HG02973 (cell line): Measurements from ENCODE around the gene CCDC191.

Experiments used
- ATAC-seq: cut with Tn5 transposase; IDR thresholded peaks from one replicate; pipeline ENCODE4 v1.9.1; 2021; ENCODE audit warnings: moderate library complexity; ENCODE audit not compliant: unreplicated experiment

CCDC191 gene

GRCh38 chr3:114056130-114057010, at the start of gene CCDC191, which contains the start of gene QTRT2:
CCDC191 (minus strand) TSS chr3:114056526; CDS start chr3:114056466, 60 bp downstream.
QTRT2 (plus strand) TSS chr3:114056737; CDS start chr3:114065258, 8,521 bp downstream.
- peak; percentile 95 for ATAC-seq

GRCh38 chr3:114104414-114104813, 48.1 kb upstream of the CCDC191 start:
- ATAC-seq = no peak

- no peak for ATAC-seq
These were observed 47.5 kb upstream of the CCDC191 start for GRCh38 chr3:114103858-114104257.

GRCh38 chr3:114103181-114103580, 46.9 kb upstream of the CCDC191 start:
- no peak for ATAC-seq

GRCh38 chr3:114101101-114101500, 44.8 kb upstream of the CCDC191 start:
- ATAC-seq = no peak

GRCh38 chr3:114095796-114096195, 39.5 kb upstream of the CCDC191 start:
- no peak for ATAC-seq

GRCh38 chr3:114093596-114093995, 37.3 kb upstream of the CCDC191 start:
- ATAC-seq = no peak

GRCh38 chr3:114093016-114093380, 36.7 kb upstream of the CCDC191 start:
- no peak for ATAC-seq

- no peak for ATAC-seq
These were observed 36.1 kb upstream of the CCDC191 start for GRCh38 chr3:114092151-114093015.

- no peak for ATAC-seq
These were observed 33.3 kb upstream of the CCDC191 start for GRCh38 chr3:114089675-114090074.

- no peak for ATAC-seq
These were observed 30.0 kb upstream of the CCDC191 start for GRCh38 chr3:114086356-114086755.

- ATAC-seq = no peak
These were observed 26.8 kb upstream of the CCDC191 start for GRCh38 chr3:114083112-114083511.

- ATAC-seq = no peak
These were observed 24.7 kb upstream of the CCDC191 start for GRCh38 chr3:114081037-114081436.

GRCh38 chr3:114080201-114080600, 23.9 kb upstream of the CCDC191 start:
- no peak for ATAC-seq

- ATAC-seq = no peak
These were observed 23.4 kb upstream of the CCDC191 start for GRCh38 chr3:114079761-114080160.

- ATAC-seq = no peak
These were observed 21.8 kb upstream of the CCDC191 start for GRCh38 chr3:114078126-114078525.

GRCh38 chr3:114076711-114077110, 20.4 kb upstream of the CCDC191 start:
- ATAC-seq = no peak

- no peak for ATAC-seq
These were observed 15.5 kb upstream of the CCDC191 start for GRCh38 chr3:114071786-114072185.

- ATAC-seq = no peak
These were observed 12.0 kb upstream of the CCDC191 start for GRCh38 chr3:114068336-114068735.

GRCh38 chr3:114067804-114068203, 11.5 kb upstream of the CCDC191 start:
- ATAC-seq = no peak

- ATAC-seq = no peak
These were observed 4.8 kb upstream of the CCDC191 start for GRCh38 chr3:114060906-114061655.
